ENCODE data around the gene APEH. TPM values are rescaled to one million over a fixed set of nuclear protein-coding genes. Genes with fewer than 3 reads are reported as not detected.

The APEH gene
- total RNA-seq, 1 experiment from 2014 or later, result 236 TPM

DNA sequence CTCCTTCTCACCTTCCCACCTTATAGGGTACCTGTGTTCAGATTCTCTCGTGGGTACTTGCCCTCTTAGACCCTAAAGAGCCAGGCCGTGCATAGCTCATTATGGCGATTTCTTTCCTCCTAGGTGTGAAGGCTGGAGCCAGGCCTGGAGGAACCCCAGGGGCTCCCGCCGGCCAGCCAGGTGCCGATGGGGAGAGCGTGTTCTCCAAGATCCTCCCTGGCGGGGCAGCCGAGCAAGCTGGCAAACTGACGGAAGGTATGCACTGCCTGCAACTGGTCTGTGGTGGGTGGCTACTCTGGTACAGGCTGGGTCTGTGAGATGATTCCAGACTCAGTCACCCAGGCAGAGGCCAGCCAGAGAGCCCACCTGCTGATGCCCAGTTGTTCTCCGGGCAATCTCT, 9.9 kb upstream of the APEH start:
- Histone ChIP-seq H3K4me2 (ENCODE audit: low read length) (no peak overlapping the region), H3K9me3 (ENCODE audit: low read length) (no peaks in the 10 kb centered on the region), H2AFZ (ENCODE audit: low read length) (no peak overlapping the region), H3K4me1 (ENCODE audit: insufficient read depth, low read length) (peaks cover 19% of the 10 kb centered on the region), H3K27ac (ENCODE audit: low read length) (no peak overlapping the region), H4K20me1 (ENCODE audit: low read length) (no peaks in the 10 kb centered on the region), H3F3A (ENCODE audit: low read length, unreplicated experiment) (peaks cover 4% of the 10 kb centered on the region), H3K79me2 (ENCODE audit: low read length) (no peaks in the 10 kb centered on the region), H3K36me3 (ENCODE audit: low read depth, low read length) (no peaks in the 10 kb centered on the region), H3K9me2 (replicated peaks; ENCODE audit: low read length) (no peaks in the 10 kb centered on the region), H3K9ac (ENCODE audit: low read length) (no peak overlapping the region), H3K4me3 (ENCODE audit: low read length) (no peak overlapping the region), H3K27me3 (ENCODE audit: low read length) (no peaks in the 10 kb centered on the region)
- DNase-seq, result no peak
- intact Hi-C loops (cut with micrococcal nuclease), result no loop called here
- ChIA-PET CTCF (no interaction called here), POLR2A (ENCODE audit: unreplicated experiment) (no interaction called here)
- TF ChIP-seq, protein P1, sequence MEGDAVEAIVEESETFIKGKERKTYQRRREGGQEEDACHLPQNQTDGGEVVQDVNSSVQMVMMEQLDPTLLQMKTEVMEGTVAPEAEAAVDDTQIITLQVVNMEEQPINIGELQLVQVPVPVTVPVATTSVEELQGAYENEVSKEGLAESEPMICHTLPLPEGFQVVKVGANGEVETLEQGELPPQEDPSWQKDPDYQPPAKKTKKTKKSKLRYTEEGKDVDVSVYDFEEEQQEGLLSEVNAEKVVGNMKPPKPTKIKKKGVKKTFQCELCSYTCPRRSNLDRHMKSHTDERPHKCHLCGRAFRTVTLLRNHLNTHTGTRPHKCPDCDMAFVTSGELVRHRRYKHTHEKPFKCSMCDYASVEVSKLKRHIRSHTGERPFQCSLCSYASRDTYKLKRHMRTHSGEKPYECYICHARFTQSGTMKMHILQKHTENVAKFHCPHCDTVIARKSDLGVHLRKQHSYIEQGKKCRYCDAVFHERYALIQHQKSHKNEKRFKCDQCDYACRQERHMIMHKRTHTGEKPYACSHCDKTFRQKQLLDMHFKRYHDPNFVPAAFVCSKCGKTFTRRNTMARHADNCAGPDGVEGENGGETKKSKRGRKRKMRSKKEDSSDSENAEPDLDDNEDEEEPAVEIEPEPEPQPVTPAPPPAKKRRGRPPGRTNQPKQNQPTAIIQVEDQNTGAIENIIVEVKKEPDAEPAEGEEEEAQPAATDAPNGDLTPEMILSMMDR (conservative IDR thresholded peaks at IDR 0.05; ENCODE audit: low read depth, low read length), result no peak
- TF ChIP-seq EZH2 (IDR thresholded peaks at IDR 0.05; ENCODE audit: low read length, unreplicated experiment), result no peak
- no peak for TF ChIP-seq EZH2phosphoT487 (IDR thresholded peaks at IDR 0.05; ENCODE audit: borderline replicate concordance, low read length)
- no peak for ATAC-seq
- no TSS peak for BruUV-seq (replicated peaks)

DNA sequence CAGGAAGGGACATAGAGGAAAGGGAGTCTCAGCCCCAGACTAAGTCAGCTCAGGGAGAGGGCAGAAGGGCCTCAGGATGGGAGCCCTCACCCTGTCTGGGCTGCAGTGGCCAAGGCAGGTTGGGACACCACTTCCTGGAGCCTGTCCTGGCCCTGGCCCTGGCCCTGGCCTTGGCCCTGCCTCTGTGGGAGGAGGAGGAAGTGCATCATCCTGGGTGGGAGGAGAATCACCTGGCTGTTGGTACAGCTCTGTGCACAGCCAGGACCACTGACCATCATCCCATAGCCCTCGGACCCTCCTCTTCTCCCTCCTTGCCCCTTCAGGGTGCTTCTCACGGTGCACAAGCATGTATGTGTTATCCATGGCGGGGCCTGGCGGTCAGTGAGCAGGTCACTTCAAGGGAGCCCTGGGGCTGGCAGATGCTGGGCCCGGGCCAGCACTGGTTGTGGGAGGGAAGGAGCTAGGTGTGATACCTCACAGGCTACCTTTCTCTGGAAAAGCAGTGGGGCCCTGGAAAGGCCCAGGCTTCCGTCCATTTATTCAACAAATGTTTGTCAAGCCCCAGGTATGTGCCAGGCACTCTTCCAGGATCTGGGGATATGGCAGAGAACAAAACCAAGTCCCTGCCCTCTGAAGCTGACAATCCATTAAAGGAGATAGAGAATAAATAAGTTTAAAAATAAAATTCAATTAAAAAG, 8.2 kb upstream of the APEH start:
- POLR2A ChIA-PET (ENCODE audit: unreplicated experiment), result no interaction called here
- TF ChIP-seq EZH2phosphoT487 (IDR thresholded peaks at IDR 0.05; ENCODE audit: borderline replicate concordance, low read length) (no peak), EZH2 (IDR thresholded peaks at IDR 0.05; ENCODE audit: low read length, unreplicated experiment) (no peak)
- TF ChIP-seq, protein P1 (conservative IDR thresholded peaks at IDR 0.05; ENCODE audit: low read depth, low read length), result no peak

DNA sequence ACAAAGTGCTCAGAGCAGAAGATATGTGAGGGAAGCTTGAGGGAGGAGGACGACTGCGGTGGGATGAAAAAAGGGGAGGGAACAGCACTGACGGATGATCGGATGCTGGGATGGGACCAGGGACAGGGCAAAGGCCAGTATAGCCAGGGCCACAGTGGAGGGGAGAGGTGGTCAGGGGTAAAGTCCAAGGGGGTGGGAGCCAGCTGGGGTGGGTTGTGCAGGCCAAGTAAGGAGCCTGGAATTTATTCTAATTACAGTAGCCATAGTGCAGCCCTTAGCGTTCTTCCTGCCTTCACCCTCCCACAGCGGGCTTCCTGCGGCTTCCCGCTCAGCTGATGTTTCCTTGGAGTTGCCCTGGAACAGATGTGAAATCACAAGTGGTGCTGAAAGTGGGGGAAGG, 7.6 kb upstream of the APEH start:
- Histone ChIP-seq H3K27me3 (ENCODE audit: low read length) (no peaks in the 10 kb centered on the region), H3K79me2 (ENCODE audit: low read length) (no peaks in the 10 kb centered on the region), H3K9me3 (ENCODE audit: low read length) (no peaks in the 10 kb centered on the region), H4K20me1 (ENCODE audit: low read length) (no peaks in the 10 kb centered on the region), H3K27ac (ENCODE audit: low read length) (no peak overlapping the region), H3F3A (ENCODE audit: low read length, unreplicated experiment) (peaks cover 4% of the 10 kb centered on the region), H3K4me3 (ENCODE audit: low read length) (no peak overlapping the region), H3K36me3 (ENCODE audit: low read depth, low read length) (no peaks in the 10 kb centered on the region), H3K4me1 (ENCODE audit: insufficient read depth, low read length) (peaks cover 26% of the 10 kb centered on the region), H2AFZ (ENCODE audit: low read length) (no peak overlapping the region), H3K4me2 (ENCODE audit: low read length) (no peak overlapping the region), H3K9ac (ENCODE audit: low read length) (no peak overlapping the region), H3K9me2 (replicated peaks; ENCODE audit: low read length) (no peaks in the 10 kb centered on the region)
- CTCF ChIA-PET, result no interaction called here
- POLR2A ChIA-PET (ENCODE audit: unreplicated experiment), result no interaction called here
- intact Hi-C loops (cut with micrococcal nuclease), result no loop called here
- ATAC-seq (no peak), DNase-seq (no peak)
- TF ChIP-seq, protein P1 (conservative IDR thresholded peaks at IDR 0.05; ENCODE audit: low read depth, low read length), result no peak
- TF ChIP-seq EZH2phosphoT487 (IDR thresholded peaks at IDR 0.05; ENCODE audit: borderline replicate concordance, low read length) (no peak), EZH2 (IDR thresholded peaks at IDR 0.05; ENCODE audit: low read length, unreplicated experiment) (no peak)
- no TSS peak for BruUV-seq (replicated peaks)

More for the DNA sequence above, 8.2 kb upstream of the APEH start:
- H3K9me3 ChIP-seq (ENCODE audit: low read length), result no peaks in the 10 kb centered on the region
- H3K9me2 ChIP-seq (replicated peaks; ENCODE audit: low read length), result no peaks in the 10 kb centered on the region
- H3K36me3 ChIP-seq (ENCODE audit: low read depth, low read length), result no peaks in the 10 kb centered on the region
- intact Hi-C loops (cut with micrococcal nuclease), result no loop called here
- H3K79me2 ChIP-seq (ENCODE audit: low read length), result no peaks in the 10 kb centered on the region
- peaks cover 4% of the 10 kb centered on the region for H3F3A ChIP-seq (ENCODE audit: low read length, unreplicated experiment)
- no peaks in the 10 kb centered on the region for H3K27me3 ChIP-seq (ENCODE audit: low read length)
- no peak overlapping the region for H3K27ac ChIP-seq (ENCODE audit: low read length)
- no peak overlapping the region for H3K4me2 ChIP-seq (ENCODE audit: low read length)
- no peaks in the 10 kb centered on the region for H4K20me1 ChIP-seq (ENCODE audit: low read length)
- H3K4me1 ChIP-seq (ENCODE audit: insufficient read depth, low read length), result peaks cover 26% of the 10 kb centered on the region
- no peak overlapping the region for H2AFZ ChIP-seq (ENCODE audit: low read length)
- no peak overlapping the region for H3K9ac ChIP-seq (ENCODE audit: low read length)
- ATAC-seq (no peak), DNase-seq (no peak)
- BruUV-seq (replicated peaks), result no TSS peak
- no peak overlapping the region for H3K4me3 ChIP-seq (ENCODE audit: low read length)
- CTCF ChIA-PET, result no interaction called here
